Activated effector memory CD4-positive, alpha-beta T cell treated with Interleukin-2 at 50 U/mL for 16 hours (primary cell): ENCODE data around the gene BZW2.
"Not testable (repeated sequence)": the region's sequence is repeated elsewhere in the genome, so short reads cannot be mapped to it uniquely, and the experiment has no call there.

ENCODE experiments used
- DNase-seq: peaks from one replicate; pipeline ENCODE4 v3.0.0-alpha.2; 2020

Gene BZW2

GRCh38 chr7:16677978-16678494, 32.1 kb downstream of the BZW2 start:
- DNase-seq: no peak

GRCh38 chr7:16678645-16679566, 32.9 kb downstream of the BZW2 start:
- DNase-seq: not testable (repeated sequence)

GRCh38 chr7:16684935-16685334, 39.0 kb downstream of the BZW2 start:
- DNase-seq: no peak

GRCh38 chr7:16685535-16685934, 39.6 kb downstream of the BZW2 start:
- DNase-seq: no peak

GRCh38 chr7:16688249-16688648, 42.3 kb downstream of the BZW2 start:
- no peak for DNase-seq

GRCh38 chr7:16691241-16691640, 45.3 kb downstream of the BZW2 start:
- no peak for DNase-seq

GRCh38 chr7:16693601-16694318, 47.8 kb downstream of the BZW2 start:
- no peak for DNase-seq

- no peak for DNase-seq
These were observed 48.8 kb downstream of the BZW2 start for GRCh38 chr7:16694806-16695205.

- no peak for DNase-seq
These were observed 49.7 kb downstream of the BZW2 start for GRCh38 chr7:16695621-16696237.

- DNase-seq: no peak
These were observed 51.7 kb downstream of the BZW2 start for GRCh38 chr7:16697507-16698199.

GRCh38 chr7:16698200-16698905, 52.4 kb downstream of the BZW2 start:
- no peak for DNase-seq

- no peak for DNase-seq
These were observed 56.5 kb downstream of the BZW2 start for GRCh38 chr7:16702441-16702840.

- DNase-seq: no peak
These were observed 62.5 kb downstream of the BZW2 start for GRCh38 chr7:16708511-16708910.

- DNase-seq: no peak
These were observed 63.0 kb downstream of the BZW2 start for GRCh38 chr7:16708980-16709379.

GRCh38 chr7:16710651-16711050, 64.7 kb downstream of the BZW2 start:
- no peak for DNase-seq

- no peak for DNase-seq
These were observed 65.7 kb downstream of the BZW2 start for GRCh38 chr7:16711730-16712129.

- DNase-seq: no peak
These were observed 66.9 kb downstream of the BZW2 start for GRCh38 chr7:16712916-16713315.

GRCh38 chr7:16715928-16716327, 69.9 kb downstream of the BZW2 start:
- no peak for DNase-seq

- DNase-seq: no peak
These were observed 72.2 kb downstream of the BZW2 start for GRCh38 chr7:16718111-16718656.

- DNase-seq: no peak
These were observed 73.7 kb downstream of the BZW2 start for GRCh38 chr7:16719699-16720098.

- DNase-seq: no peak
These were observed 75.6 kb downstream of the BZW2 start for GRCh38 chr7:16721541-16721940.

GRCh38 chr7:16724344-16724743, 78.4 kb downstream of the BZW2 start:
- DNase-seq: no peak
